GM18499 (cell line): ENCODE measurements around the gene HCRTR2.

Experiments
- ATAC-seq: cut with Tn5 transposase; IDR thresholded peaks from one replicate; pipeline ENCODE4 v1.9.1; 2021; ENCODE audit warnings: moderate number of reproducible peaks; ENCODE audit not compliant: insufficient read depth, unreplicated experiment

Gene HCRTR2

GRCh38 chr6:55319961-55320695 is 145.8 kb downstream of the HCRTR2 start:
- ATAC-seq: no peak

DNA sequence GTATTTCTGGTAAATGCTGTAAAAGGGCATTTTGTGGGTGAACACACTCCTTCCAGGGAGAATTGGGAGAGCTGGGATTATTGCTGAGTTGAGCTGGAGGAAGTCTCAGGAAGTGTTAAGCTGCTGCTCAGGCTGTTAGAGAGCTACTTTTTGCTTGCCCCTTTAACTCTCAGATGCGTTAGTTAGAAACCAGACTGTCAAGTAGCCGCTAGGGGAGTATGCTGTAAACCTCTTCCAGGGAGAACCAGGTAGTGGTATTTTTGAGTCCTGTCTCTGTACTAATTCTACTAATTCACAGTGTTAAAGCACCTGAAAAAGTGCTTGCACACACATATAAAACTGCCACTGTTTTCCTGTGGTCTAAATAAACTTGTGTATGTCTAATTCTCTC is 146.4 kb downstream of the HCRTR2 start:
- no peak for ATAC-seq

DNA sequence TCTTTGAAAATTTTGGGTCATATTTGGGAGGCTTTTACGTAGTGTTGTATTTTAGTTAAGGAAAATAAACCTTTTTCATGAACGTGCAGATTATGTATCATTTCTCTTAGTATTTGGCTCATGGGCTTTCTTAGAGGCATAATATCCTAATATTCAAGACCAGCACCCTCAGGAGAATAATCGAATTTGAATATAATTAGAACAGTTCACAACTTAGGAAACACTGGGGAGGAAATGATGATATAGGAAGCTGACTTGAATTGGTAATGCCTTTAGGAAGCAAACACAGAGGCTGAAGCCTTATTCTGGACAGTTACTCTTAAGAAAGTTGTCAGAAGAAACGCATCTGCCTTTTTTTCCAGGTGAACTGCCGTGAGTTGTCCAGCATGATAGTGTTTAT is 152.9 kb downstream of the HCRTR2 start, which contains the start of gene GFRAL:
Gene GFRAL, plus strand, starts transcription at position 301 of the 400 bp plus-strand sequence. Its CDS starts 86 bp downstream, at position 387.
- no peak for ATAC-seq
